ENCODE results near the gene HOXC11. TPM values are rescaled to one million over a fixed set of nuclear protein-coding genes. Genes with fewer than 3 reads are reported as not detected.

HOXC11 gene
- total RNA-seq, 2 experiments from 2014 or later, result not detected

DNA sequence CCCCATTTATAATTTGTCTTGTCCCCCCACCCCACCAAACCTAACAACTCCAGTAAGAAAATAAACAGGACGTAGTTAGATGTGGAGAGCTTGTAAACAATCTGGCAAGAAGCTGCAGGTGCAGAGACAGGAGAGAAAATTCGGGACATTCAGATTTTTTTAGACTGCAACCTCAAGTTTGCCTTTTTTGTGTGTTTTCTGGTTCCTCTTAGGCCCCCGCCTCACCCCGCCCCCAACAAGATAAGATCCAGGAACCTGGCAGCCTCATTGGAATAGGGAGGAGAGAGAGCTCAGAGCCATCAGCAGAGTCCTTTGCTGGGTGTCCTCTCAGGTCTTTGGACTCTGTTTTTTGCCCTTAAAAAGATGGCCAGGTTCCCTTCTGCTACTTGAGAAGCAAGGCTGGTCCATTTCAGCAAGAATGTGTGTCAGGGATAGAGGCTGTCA lies 14.9 kb downstream of the HOXC11 start:
- H3K9me3 Mint-ChIP-seq (ENCODE audit: insufficient read depth), result no peaks in the 10 kb centered on the region
- DNase-seq (no peak), ATAC-seq (no peak)
- peaks cover 92% of the 10 kb centered on the region for H3K27me3 Mint-ChIP-seq (ENCODE audit: low read depth)
- no peak overlapping the region for H3K27ac Mint-ChIP-seq
- peaks cover 35% of the 10 kb centered on the region for H3K4me1 Mint-ChIP-seq (ENCODE audit: low read depth)
- POLR2A ChIA-PET, result interaction anchor here (0.6 kb wide), 1 partner anchor 605 kb away, joined by 3 read pairs; no protein-coding TSS in a partner anchor
- no peaks in the 10 kb centered on the region for H3K36me3 Mint-ChIP-seq (ENCODE audit: low read depth)
- CTCF ChIA-PET, result interaction anchor here (0.5 to 5.8 kb wide), 13 partner anchors 10 to 1080 kb away, joined by 3 to 35 read pairs (median 4); no protein-coding TSS in a partner anchor
- no peak overlapping the region for H3K4me3 Mint-ChIP-seq

GRCh38 chr12:53988541-53989226 lies 15.8 kb downstream of the HOXC11 start:
- peaks cover 91% of the 10 kb centered on the region for H3K27me3 Mint-ChIP-seq (ENCODE audit: low read depth)
- H3K27ac Mint-ChIP-seq, result no peak overlapping the region
- H3K4me3 Mint-ChIP-seq, result no peak overlapping the region
- no peak for DNase-seq
- no peaks in the 10 kb centered on the region for H3K9me3 Mint-ChIP-seq (ENCODE audit: insufficient read depth)
- H3K36me3 Mint-ChIP-seq (ENCODE audit: low read depth), result no peaks in the 10 kb centered on the region
- ATAC-seq, result no peak
- peaks cover 35% of the 10 kb centered on the region for H3K4me1 Mint-ChIP-seq (ENCODE audit: low read depth)
- ChIA-PET CTCF (interaction anchor here (0.5 to 5.8 kb wide), 13 partner anchors 10 to 1081 kb away, joined by 3 to 35 read pairs (median 4); no protein-coding TSS in a partner anchor), POLR2A (interaction anchor here (0.6 kb wide), 1 partner anchor 606 kb away, joined by 3 read pairs; no protein-coding TSS in a partner anchor)

DNA sequence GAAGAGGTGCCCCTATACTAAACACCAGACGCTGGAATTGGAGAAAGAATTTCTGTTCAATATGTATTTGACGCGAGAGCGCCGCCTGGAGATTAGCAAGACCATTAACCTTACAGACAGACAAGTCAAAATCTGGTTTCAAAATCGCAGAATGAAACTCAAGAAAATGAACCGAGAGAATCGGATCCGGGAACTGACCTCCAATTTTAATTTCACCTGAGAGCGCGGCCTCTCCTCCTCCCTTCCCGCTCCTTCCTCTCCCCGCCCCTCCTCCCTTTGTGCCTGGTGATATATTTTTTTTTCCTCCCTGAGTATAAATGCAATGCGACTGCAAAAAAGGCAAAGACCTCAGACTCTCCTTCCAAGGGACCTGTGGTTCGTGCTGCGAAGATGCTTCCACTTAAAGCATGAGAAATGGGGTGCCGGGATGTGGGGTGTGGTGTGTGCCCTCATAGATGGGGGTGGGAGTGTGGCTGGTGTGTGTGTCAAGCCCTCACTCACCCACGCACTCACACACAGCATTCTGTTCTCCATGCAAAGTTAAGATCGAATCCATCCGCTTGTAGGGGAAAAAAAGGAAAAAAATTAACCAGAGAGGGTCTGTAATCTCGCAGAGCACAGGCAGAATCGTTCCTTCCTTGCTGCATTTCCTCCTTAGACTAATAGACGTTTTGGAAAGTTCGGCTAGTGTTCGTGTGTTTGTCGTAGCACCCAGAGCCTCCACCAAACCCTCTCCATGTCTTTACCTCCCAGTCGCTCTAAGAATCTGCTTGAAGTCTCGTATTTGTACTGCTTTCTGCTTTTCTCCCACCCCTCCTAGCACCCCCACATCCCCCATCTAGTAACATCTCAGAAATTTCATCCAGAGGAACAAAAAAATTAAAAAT lies 16.5 kb downstream of the HOXC11 start:
- Mint-ChIP-seq H3K9me3 (ENCODE audit: insufficient read depth) (no peaks in the 10 kb centered on the region), H3K27me3 (ENCODE audit: low read depth) (peaks cover 95% of the 10 kb centered on the region), H3K4me3 (peak overlapping the region; percentile 1), H3K4me1 (ENCODE audit: low read depth) (peaks cover 40% of the 10 kb centered on the region), H3K27ac (no peak overlapping the region), H3K36me3 (ENCODE audit: low read depth) (peaks cover 5% of the 10 kb centered on the region)
- CTCF ChIA-PET, result interaction anchor here (1.1 to 5.8 kb wide), 8 partner anchors 18 to 233 kb away, joined by 3 to 35 read pairs (median 8); no protein-coding TSS in a partner anchor
- POLR2A ChIA-PET, result no interaction called here
- ATAC-seq (no peak), DNase-seq (peak; percentile 66)

GRCh38 chr12:53990311-53991076 lies 17.6 kb downstream of the HOXC11 start:
- ChIA-PET CTCF (interaction anchor here (0.9 to 2.4 kb wide), 6 partner anchors 15 to 224 kb away, joined by 3 to 11 read pairs (median 4); partner anchors contain the start of gene HOXC8), POLR2A (no interaction called here)
- no peak overlapping the region for H3K4me3 Mint-ChIP-seq
- peaks cover 5% of the 10 kb centered on the region for H3K36me3 Mint-ChIP-seq (ENCODE audit: low read depth)
- H3K27ac Mint-ChIP-seq, result no peak overlapping the region
- H3K9me3 Mint-ChIP-seq (ENCODE audit: insufficient read depth), result no peaks in the 10 kb centered on the region
- H3K27me3 Mint-ChIP-seq (ENCODE audit: low read depth), result peaks cover 94% of the 10 kb centered on the region
- no peak for DNase-seq
- H3K4me1 Mint-ChIP-seq (ENCODE audit: low read depth), result peaks cover 40% of the 10 kb centered on the region
- no peak for ATAC-seq

DNA sequence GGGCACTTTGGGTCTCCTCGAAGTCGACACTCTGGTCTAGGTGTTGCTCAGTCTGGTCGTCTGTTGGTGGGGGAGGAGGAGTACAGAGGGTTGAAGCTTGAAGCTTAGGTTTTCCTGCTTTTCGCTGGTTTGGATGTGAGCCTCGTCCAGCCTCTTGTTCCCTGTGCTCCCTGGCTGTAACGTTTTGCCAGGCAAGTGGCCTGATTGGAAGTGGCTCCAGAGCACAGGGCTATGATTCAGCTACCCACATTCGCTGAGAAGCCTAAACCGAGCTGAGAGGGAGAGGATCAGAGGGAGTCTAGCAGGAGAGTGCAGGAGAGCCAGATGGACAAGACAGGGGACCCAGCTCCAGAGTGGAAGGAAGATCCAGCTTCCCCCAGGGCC lies 18.1 kb downstream of the HOXC11 start:
- CTCF ChIA-PET, result interaction anchor here (0.9 to 2.4 kb wide), 7 partner anchors 15 to 224 kb away, joined by 3 to 11 read pairs (median 3); partner anchors contain the start of gene HOXC8
- Mint-ChIP-seq H3K9me3 (ENCODE audit: insufficient read depth) (no peaks in the 10 kb centered on the region), H3K27ac (no peak overlapping the region), H3K27me3 (ENCODE audit: low read depth) (peaks cover 93% of the 10 kb centered on the region), H3K4me3 (no peak overlapping the region), H3K36me3 (ENCODE audit: low read depth) (peaks cover 5% of the 10 kb centered on the region), H3K4me1 (ENCODE audit: low read depth) (peaks cover 42% of the 10 kb centered on the region)
- DNase-seq, result no peak
- POLR2A ChIA-PET, result no interaction called here
- no peak for ATAC-seq

GRCh38 chr12:53992377-53992889 lies 19.5 kb downstream of the HOXC11 start:
- Mint-ChIP-seq H3K4me3 (no peak overlapping the region), H3K4me1 (ENCODE audit: low read depth) (peaks cover 40% of the 10 kb centered on the region), H3K27me3 (ENCODE audit: low read depth) (peaks cover 92% of the 10 kb centered on the region), H3K27ac (no peak overlapping the region), H3K36me3 (ENCODE audit: low read depth) (peaks cover 5% of the 10 kb centered on the region), H3K9me3 (ENCODE audit: insufficient read depth) (no peaks in the 10 kb centered on the region)
- POLR2A ChIA-PET, result interaction anchor here (0.6 kb wide), 1 partner anchor 291 kb away, joined by 3 read pairs; no protein-coding TSS in a partner anchor
- ATAC-seq (no peak), DNase-seq (no peak)
- CTCF ChIA-PET, result interaction anchor here (0.8 to 2.4 kb wide), 6 partner anchors 12 to 224 kb away, joined by 3 to 8 read pairs (median 4); no protein-coding TSS in a partner anchor

DNA sequence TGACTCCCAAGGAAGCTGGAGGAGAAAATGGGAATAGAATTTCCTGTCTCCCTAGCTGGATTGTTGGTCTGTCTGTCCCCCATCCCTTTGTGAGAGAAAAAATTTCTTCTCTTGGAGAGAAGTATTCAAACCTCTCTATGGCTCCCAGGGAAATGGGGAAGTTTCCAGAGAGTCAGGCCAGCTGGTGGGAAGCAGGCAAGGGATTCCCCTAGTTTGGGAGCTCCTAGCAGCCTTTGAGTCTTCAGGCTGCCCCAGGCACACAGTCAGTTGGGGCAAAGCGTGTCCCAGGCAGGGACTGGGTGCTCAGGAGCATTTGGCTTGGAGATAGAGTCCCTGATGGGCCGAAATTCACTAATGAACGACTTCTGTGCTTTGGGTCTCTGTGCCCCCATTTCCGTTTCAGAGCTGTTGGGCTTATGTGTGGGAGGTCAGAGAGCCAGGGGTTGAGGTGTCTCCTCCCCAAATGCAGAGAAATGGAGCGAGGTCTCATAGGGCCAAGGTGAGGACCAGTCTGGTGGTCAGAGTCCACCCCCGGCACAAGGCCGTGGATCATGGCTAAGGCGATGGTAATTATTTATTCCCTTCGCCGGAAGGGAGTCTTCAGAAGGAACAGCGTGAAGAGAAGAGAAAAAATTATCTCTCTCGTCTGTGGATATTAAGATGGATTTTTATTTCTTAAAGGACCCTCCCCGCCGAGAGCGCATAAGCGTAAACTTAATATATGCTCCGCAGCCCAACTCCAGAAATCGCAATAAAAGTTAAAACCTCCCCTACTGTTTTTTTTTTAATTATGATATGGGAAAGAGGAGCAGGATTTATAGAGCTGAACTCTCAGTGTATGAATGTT lies 20.5 kb downstream of the HOXC11 start:
- H3K4me1 Mint-ChIP-seq (ENCODE audit: low read depth), result peaks cover 40% of the 10 kb centered on the region
- H3K27ac Mint-ChIP-seq, result no peak overlapping the region
- H3K9me3 Mint-ChIP-seq (ENCODE audit: insufficient read depth), result no peaks in the 10 kb centered on the region
- H3K27me3 Mint-ChIP-seq (ENCODE audit: low read depth), result peaks cover 92% of the 10 kb centered on the region
- ChIA-PET CTCF (interaction anchor here (0.8 to 0.9 kb wide), 2 partner anchors 198 to 208 kb away, joined by 3 to 4 read pairs; no protein-coding TSS in a partner anchor), POLR2A (no interaction called here)
- no peak for ATAC-seq
- peaks cover 5% of the 10 kb centered on the region for H3K36me3 Mint-ChIP-seq (ENCODE audit: low read depth)
- no peak for DNase-seq
- peak overlapping the region; percentile 28 for H3K4me3 Mint-ChIP-seq

DNA sequence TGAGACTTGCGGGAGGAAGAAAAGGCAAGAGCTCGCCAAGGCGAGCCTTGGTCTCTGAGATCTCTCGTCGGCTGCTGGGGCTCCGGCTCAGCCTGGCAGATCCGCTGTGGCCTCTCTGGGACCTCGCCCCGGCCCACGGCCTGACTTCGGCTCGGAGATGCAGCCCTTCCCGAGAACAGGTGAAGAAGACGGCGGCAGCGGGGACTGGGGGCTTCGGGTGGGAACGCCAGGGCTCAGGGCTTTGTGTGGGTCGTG lies 21.0 kb downstream of the HOXC11 start:
- H3K27ac Mint-ChIP-seq, result no peak overlapping the region
- no peaks in the 10 kb centered on the region for H3K9me3 Mint-ChIP-seq (ENCODE audit: insufficient read depth)
- H3K36me3 Mint-ChIP-seq (ENCODE audit: low read depth), result peaks cover 5% of the 10 kb centered on the region
- peaks cover 95% of the 10 kb centered on the region for H3K27me3 Mint-ChIP-seq (ENCODE audit: low read depth)
- H3K4me3 Mint-ChIP-seq, result peak overlapping the region; percentile 10
- peaks cover 36% of the 10 kb centered on the region for H3K4me1 Mint-ChIP-seq (ENCODE audit: low read depth)
- ChIA-PET POLR2A (no interaction called here), CTCF (interaction anchor here (0.9 kb wide), 1 partner anchor 207 kb away, joined by 3 read pairs; no protein-coding TSS in a partner anchor)
- ATAC-seq (no peak), DNase-seq (no peak)

DNA sequence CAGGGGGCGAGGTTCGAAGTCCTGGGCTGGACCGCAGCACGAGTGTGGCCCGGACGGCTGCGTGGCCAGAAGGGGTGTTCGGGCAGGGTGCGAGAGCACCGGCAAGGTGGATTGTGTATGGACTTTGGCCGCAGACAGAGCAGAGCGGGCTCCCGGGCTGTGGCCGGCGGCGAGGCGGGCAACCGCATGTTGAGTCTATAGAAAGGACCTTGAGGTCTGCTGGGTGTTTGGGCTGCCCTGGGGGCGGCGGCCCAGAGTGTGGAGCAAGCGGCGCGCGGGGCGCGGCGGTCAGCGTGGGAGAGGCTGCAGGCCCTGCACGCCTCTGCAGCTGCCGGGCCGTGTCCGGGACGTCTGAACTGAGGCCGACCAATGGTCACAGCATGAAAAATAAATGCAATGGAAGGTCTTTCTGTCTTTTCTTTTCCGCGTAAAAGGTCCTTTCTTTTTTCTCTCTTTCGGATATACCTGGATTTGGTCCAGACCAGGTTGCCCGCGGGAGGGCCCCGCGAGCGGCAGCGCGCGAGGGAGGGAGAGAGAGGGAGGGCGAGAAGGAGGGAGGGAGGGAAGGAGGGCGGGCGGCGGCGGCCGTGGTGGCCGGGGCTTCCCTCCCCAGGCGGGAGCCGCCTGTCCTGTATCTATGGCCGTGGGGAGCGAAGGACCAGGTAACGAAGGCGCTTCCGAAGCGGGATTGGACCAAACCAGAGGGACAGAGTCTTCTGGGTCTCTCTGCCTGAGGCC lies 21.5 kb downstream of the HOXC11 start:
- CTCF ChIA-PET, result interaction anchor here (2.0 kb wide), 1 partner anchor 9 kb away, joined by 12 read pairs; the partner anchor contains the start of gene HOXC10
- POLR2A ChIA-PET, result no interaction called here
- peaks cover 94% of the 10 kb centered on the region for H3K27me3 Mint-ChIP-seq (ENCODE audit: low read depth)
- no peak for ATAC-seq
- H3K9me3 Mint-ChIP-seq (ENCODE audit: insufficient read depth), result no peaks in the 10 kb centered on the region
- DNase-seq, result no peak
- no peak overlapping the region for H3K27ac Mint-ChIP-seq
- H3K36me3 Mint-ChIP-seq (ENCODE audit: low read depth), result peaks cover 5% of the 10 kb centered on the region
- H3K4me3 Mint-ChIP-seq, result peak overlapping the region; percentile 10
- peaks cover 31% of the 10 kb centered on the region for H3K4me1 Mint-ChIP-seq (ENCODE audit: low read depth)

DNA sequence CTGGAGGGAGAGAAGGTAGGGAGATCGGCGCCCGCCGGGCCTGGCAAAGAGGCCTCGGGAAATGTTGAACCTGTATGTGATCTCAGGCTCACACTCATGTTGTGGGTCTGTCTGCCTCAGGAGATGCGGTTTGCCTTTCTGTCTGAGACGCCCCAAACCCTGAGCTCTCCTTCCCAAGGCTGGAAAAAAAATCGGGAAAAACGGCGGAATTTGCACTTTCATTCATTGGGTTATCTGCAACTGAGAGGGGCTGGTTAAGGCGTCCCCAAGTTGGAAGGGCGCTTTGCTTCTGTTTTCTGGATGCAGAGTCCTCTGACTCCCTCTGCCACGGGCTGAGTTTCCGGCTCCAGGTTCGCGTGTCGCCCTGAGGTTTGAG lies 22.1 kb downstream of the HOXC11 start:
- Mint-ChIP-seq H3K4me3 (peak overlapping the region; percentile 5), H3K27ac (no peak overlapping the region), H3K36me3 (ENCODE audit: low read depth) (peaks cover 5% of the 10 kb centered on the region), H3K4me1 (ENCODE audit: low read depth) (peaks cover 27% of the 10 kb centered on the region), H3K27me3 (ENCODE audit: low read depth) (peaks cover 94% of the 10 kb centered on the region), H3K9me3 (ENCODE audit: insufficient read depth) (no peaks in the 10 kb centered on the region)
- no peak for ATAC-seq
- POLR2A ChIA-PET, result no interaction called here
- DNase-seq, result peak; percentile 41
- CTCF ChIA-PET, result interaction anchor here (2.0 to 2.1 kb wide), 2 partner anchors 9 to 38 kb away, joined by 6 to 12 read pairs; partner anchors contain the start of genes HOXC10 and HOXC5
